Measurements from ENCODE around the gene DTWD2. TPM values are rescaled to one million over a fixed set of nuclear protein-coding genes. Genes with fewer than 3 reads are reported as not detected.
"Not testable (repeated sequence)": the region's sequence is repeated elsewhere in the genome, so short reads cannot be mapped to it uniquely, and the experiment has no call there.

The DTWD2 gene
- total and polyA plus RNA-seq, 2 of the 4 experiments (the other 2 are of a cell fraction), result 1.2 to 1.8 TPM

DNA sequence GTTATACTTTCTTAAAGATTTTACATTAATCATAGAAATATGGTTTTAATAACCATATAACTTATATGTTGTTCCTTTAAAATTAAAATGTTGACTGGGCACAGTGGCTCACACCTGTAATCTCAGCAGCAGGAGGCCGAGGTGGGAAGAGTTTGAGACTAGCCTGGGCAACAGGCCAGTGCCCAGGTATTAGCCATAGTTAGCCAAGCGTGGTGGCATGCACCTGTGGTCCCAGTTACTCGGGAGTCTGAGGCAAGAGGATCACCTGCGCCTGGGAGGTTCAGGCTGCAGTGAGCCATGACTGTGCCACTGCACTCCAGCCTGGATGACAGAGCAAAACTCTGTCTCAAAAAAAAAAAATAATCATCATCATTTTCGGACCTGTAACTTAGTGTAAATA lies 133.5 kb downstream of the DTWD2 start:
- ChIA-PET CTCF (no interaction called here), POLR2A (ENCODE audit: unreplicated experiment) (no interaction called here)
- in situ Hi-C loops (cut with MboI; ENCODE audit: low sequenced_read_pairs), result no loop called here

DNA sequence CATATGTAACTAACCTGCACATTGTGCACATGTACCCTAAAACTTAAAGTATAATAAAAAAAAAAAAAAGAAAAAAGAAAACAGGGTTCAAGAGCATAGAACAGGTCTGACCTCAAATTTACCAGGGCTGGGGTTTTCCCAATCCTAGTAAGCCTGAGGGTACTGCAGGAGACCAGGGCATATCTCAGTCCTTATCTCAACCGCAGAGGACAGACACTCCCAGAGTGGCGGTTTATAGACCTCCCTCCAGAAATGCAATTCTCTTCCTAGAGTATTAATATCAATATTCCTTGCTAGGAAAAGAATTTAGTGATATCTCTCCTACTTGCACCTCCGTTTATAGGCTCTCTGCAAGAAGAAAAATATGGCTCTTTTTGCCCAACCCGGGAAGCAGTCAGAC lies 136.6 kb downstream of the DTWD2 start:
- H4K8ac ChIP-seq (ENCODE audit: low read depth in 2 of 2, low read length in 2 of 2); intact Hi-C loops (cut with micrococcal nuclease): not testable (repeated sequence)

More for the DNA sequence above, 133.5 kb downstream of the DTWD2 start:
- Histone ChIP-seq H4K8ac (ENCODE audit: low read depth in 2 of 2, low read length in 2 of 2) (no peak overlapping the region), H3K14ac (replicated peaks; ENCODE audit: low read depth, low read length) (no peak overlapping the region), H3K18ac (ENCODE audit: low read depth, low read length) (no peak overlapping the region), H3K4me3 (ENCODE audit: insufficient read depth, low read depth, low read length) (no peak overlapping the region), H4K5ac (ENCODE audit: low read depth, low read length) (no peak overlapping the region), H3K27me3 (ENCODE audit: control insufficient read depth, insufficient read depth, low read length) (no peaks in the 10 kb centered on the region), H4K91ac (ENCODE audit: insufficient read depth, low read depth, low read length) (no peak overlapping the region), H3K9ac (ENCODE audit: low read depth, low read length) (no peak overlapping the region), H2BK15ac (ENCODE audit: low read depth, low read length) (no peak overlapping the region), H3K27ac (ENCODE audit: insufficient read depth, low read length) (no peak overlapping the region), H3K4me1 (ENCODE audit: control insufficient read depth, insufficient read depth, low read length) (no peaks in the 10 kb centered on the region), H3K56ac (ENCODE audit: extremely low read depth, insufficient read depth, low read length) (no peak overlapping the region), H3K9me3 (ENCODE audit: control insufficient read depth, insufficient read depth, low read length) (no peaks in the 10 kb centered on the region), H2BK20ac (ENCODE audit: low read depth, low read length) (no peak overlapping the region), H2BK120ac (ENCODE audit: low read depth, low read length) (no peak overlapping the region), H2BK5ac (ENCODE audit: low read depth, low read length, poor library complexity, severe bottlenecking) (no peak overlapping the region), H2AK5ac (ENCODE audit: low read depth, low read length) (no peak overlapping the region), H3K4me2 (ENCODE audit: low read depth, low read length) (no peak overlapping the region), H3K9me1 (ENCODE audit: insufficient read depth, low read length) (no peaks in the 10 kb centered on the region), H2AFZ (replicated peaks; ENCODE audit: low read length, poor library complexity) (no peak overlapping the region), H3K36me3 (ENCODE audit: control insufficient read depth, insufficient read depth, low read length) (no peaks in the 10 kb centered on the region), H3K4ac (ENCODE audit: low read depth, low read length) (no peak overlapping the region), H3K79me1 (ENCODE audit: low read depth in 1 of 2, low read length in 2 of 2) (no peaks in the 10 kb centered on the region), H2AK9ac (replicated peaks; ENCODE audit: low read depth, low read length, poor library complexity) (no peak overlapping the region), H3K23ac (ENCODE audit: low read depth, low read length) (no peak overlapping the region), H4K20me1 (ENCODE audit: insufficient read depth, low read length) (no peaks in the 10 kb centered on the region)
- intact Hi-C loops (cut with micrococcal nuclease), result no loop called here
- dilution Hi-C loops (cut with HindIII; ENCODE audit: low sequenced_read_pairs, unreplicated experiment), result no loop called here
- TF ChIP-seq FOS (IDR thresholded peaks at IDR 0.05; ENCODE audit: low read depth, low read length) (no peak), MXI1 (IDR thresholded peaks at IDR 0.05; ENCODE audit: borderline replicate concordance, low read depth, low read length) (no peak), RAD21 (IDR thresholded peaks at IDR 0.05; ENCODE audit: low read length) (no peak)
- TF ChIP-seq, protein P1, sequence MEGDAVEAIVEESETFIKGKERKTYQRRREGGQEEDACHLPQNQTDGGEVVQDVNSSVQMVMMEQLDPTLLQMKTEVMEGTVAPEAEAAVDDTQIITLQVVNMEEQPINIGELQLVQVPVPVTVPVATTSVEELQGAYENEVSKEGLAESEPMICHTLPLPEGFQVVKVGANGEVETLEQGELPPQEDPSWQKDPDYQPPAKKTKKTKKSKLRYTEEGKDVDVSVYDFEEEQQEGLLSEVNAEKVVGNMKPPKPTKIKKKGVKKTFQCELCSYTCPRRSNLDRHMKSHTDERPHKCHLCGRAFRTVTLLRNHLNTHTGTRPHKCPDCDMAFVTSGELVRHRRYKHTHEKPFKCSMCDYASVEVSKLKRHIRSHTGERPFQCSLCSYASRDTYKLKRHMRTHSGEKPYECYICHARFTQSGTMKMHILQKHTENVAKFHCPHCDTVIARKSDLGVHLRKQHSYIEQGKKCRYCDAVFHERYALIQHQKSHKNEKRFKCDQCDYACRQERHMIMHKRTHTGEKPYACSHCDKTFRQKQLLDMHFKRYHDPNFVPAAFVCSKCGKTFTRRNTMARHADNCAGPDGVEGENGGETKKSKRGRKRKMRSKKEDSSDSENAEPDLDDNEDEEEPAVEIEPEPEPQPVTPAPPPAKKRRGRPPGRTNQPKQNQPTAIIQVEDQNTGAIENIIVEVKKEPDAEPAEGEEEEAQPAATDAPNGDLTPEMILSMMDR (conservative IDR thresholded peaks at IDR 0.05; ENCODE audit: low read depth, low read length), result no peak
- DNase-seq, result no peak
- no peak for ATAC-seq (ENCODE audit: low read depth)
- BruUV-seq (replicated peaks), result no TSS peak
- WGBS, 2 experiments (ENCODE audit: extremely low coverage in 2 of 2, insufficient read length in 1 of 2), result 77% methylated on average over 2 of the region's 5 CpGs; no CpG with 5 or more reads in 1 of the 2 experiments

More for the DNA sequence above, 136.6 kb downstream of the DTWD2 start:
- H3K23ac ChIP-seq (ENCODE audit: low read depth, low read length); H3K4me3 ChIP-seq (ENCODE audit: insufficient read depth, low read depth, low read length); ATAC-seq (ENCODE audit: low read depth); H3K9me3 ChIP-seq (ENCODE audit: control insufficient read depth, insufficient read depth, low read length); H4K5ac ChIP-seq (ENCODE audit: low read depth, low read length); H3K4me2 ChIP-seq (ENCODE audit: low read depth, low read length); H3K14ac ChIP-seq (replicated peaks; ENCODE audit: low read depth, low read length); H4K91ac ChIP-seq (ENCODE audit: insufficient read depth, low read depth, low read length); H2AK9ac ChIP-seq (replicated peaks; ENCODE audit: low read depth, low read length, poor library complexity); DNase-seq; dilution Hi-C loops (cut with HindIII; ENCODE audit: low sequenced_read_pairs, unreplicated experiment); H3K79me1 ChIP-seq (ENCODE audit: low read depth in 1 of 2, low read length in 2 of 2); POLR2A ChIA-PET (ENCODE audit: unreplicated experiment); H3K27me3 ChIP-seq (ENCODE audit: control insufficient read depth, insufficient read depth, low read length); H2AFZ ChIP-seq (replicated peaks; ENCODE audit: low read length, poor library complexity); CTCF ChIA-PET; H3K9me1 ChIP-seq (ENCODE audit: insufficient read depth, low read length); H2BK15ac ChIP-seq (ENCODE audit: low read depth, low read length); H3K36me3 ChIP-seq (ENCODE audit: control insufficient read depth, insufficient read depth, low read length); BruUV-seq (replicated peaks); H3K56ac ChIP-seq (ENCODE audit: extremely low read depth, insufficient read depth, low read length); H3K4ac ChIP-seq (ENCODE audit: low read depth, low read length); H3K18ac ChIP-seq (ENCODE audit: low read depth, low read length); H3K27ac ChIP-seq (ENCODE audit: insufficient read depth, low read length); H3K9ac ChIP-seq (ENCODE audit: low read depth, low read length); H2BK5ac ChIP-seq (ENCODE audit: low read depth, low read length, poor library complexity, severe bottlenecking); H2BK120ac ChIP-seq (ENCODE audit: low read depth, low read length); H3K4me1 ChIP-seq (ENCODE audit: control insufficient read depth, insufficient read depth, low read length); H4K20me1 ChIP-seq (ENCODE audit: insufficient read depth, low read length); in situ Hi-C loops (cut with MboI; ENCODE audit: low sequenced_read_pairs); H2AK5ac ChIP-seq (ENCODE audit: low read depth, low read length); H2BK20ac ChIP-seq (ENCODE audit: low read depth, low read length): not testable (repeated sequence)
- WGBS, 2 experiments (ENCODE audit: extremely low coverage in 2 of 2, insufficient read length in 1 of 2), result no CpG with 5 or more reads among the region's 4 CpGs
